HEK293 (cell line): ENCODE data around the gene CPT1A.

Experiments
- CTCF ChIA-PET: fragments of 350-600 bp; formaldehyde crosslinking; extraction: SDS; loops from one replicate; lab custom pipeline; 2021; ENCODE audit warnings: antibody characterized with exemption; lab: Yijun Ruan, JAX
- POLR2A ChIA-PET: fragments of 300-600 bp; formaldehyde crosslinking; extraction: SDS; loops from one replicate; lab custom pipeline; 2020; ENCODE audit warnings: antibody characterized with exemption, inconsistent platforms; lab: Yijun Ruan, JAX
- H3K27ac ChIP-seq: fragments of 200-500 bp; sonication (Bioruptor generic); 2 replicates; pipeline ENCODE4 v1.5.1; 2014; ENCODE audit warnings: low read depth, low read length, control low read depth, inconsistent platforms; ENCODE audit errors: extremely low read depth
- H3K36me3 ChIP-seq, 2 experiments: fragments of 200-500 bp in 1 of 2; sonication (Bioruptor generic) in 1 of 2; 1 replicate in 1 of 2; 2 replicates in 1 of 2; pipeline ENCODE4 v1.5.1; 2014 to 2017; ENCODE audit warnings: inconsistent platforms in 2 of 2, low read length in 2 of 2; ENCODE audit not compliant: control insufficient read depth in 2 of 2, insufficient read depth in 1 of 2
- H3K4me1 ChIP-seq: fragments of 200-500 bp; sonication (Bioruptor generic); 2 replicates; pipeline ENCODE4 v1.5.1; 2014; ENCODE audit warnings: mild to moderate bottlenecking, low read length, inconsistent platforms; ENCODE audit not compliant: control insufficient read depth, insufficient read depth
- H3K4me3 ChIP-seq: 2 replicates; pipeline ENCODE4 v1.5.1; 2011; ENCODE audit warnings: low read depth, mild to moderate bottlenecking, control low read depth, low read length, moderate library complexity
- H3K9me3 ChIP-seq: fragments of 200-500 bp; sonication (Bioruptor generic); 2 replicates; pipeline ENCODE4 v1.5.1; 2014; ENCODE audit warnings: low read depth, low read length, inconsistent platforms; ENCODE audit not compliant: control insufficient read depth, insufficient read depth
- ELK4 ChIP-seq: IDR thresholded peaks from 2 replicates; pipeline ENCODE4 v1.6.1; 2011; ENCODE audit warnings: mild to moderate bottlenecking, low read depth, low read length, borderline replicate concordance
- FEZF1 ChIP-seq: fragments of 450-650 bp; formaldehyde crosslinking; IDR thresholded peaks from 2 replicates; pipeline ENCODE4 v1.5.1; 2016; ENCODE audit warnings: missing biosample characterization, missing genetic modification characterization
- INSM2 ChIP-seq: fragments of 450-650 bp; formaldehyde crosslinking; IDR thresholded peaks from 2 replicates; pipeline ENCODE4 v1.5.1; 2016; ENCODE audit warnings: missing biosample characterization, missing genetic modification characterization
- KLF8 ChIP-seq: fragments of 450-650 bp; formaldehyde crosslinking; IDR thresholded peaks from 2 replicates; pipeline ENCODE4 v1.5.1; 2016; ENCODE audit warnings: missing biosample characterization, missing genetic modification characterization
- ZBTB17 ChIP-seq: fragments of 450-650 bp; formaldehyde crosslinking; IDR thresholded peaks from 2 replicates; pipeline ENCODE4 v1.5.1; 2016; ENCODE audit warnings: missing biosample characterization, missing genetic modification characterization
- ZBTB8A ChIP-seq: fragments of 450-650 bp; formaldehyde crosslinking; IDR thresholded peaks from 2 replicates; pipeline ENCODE4 v1.5.1; 2016; ENCODE audit warnings: missing biosample characterization, missing genetic modification characterization
- ZIC2 ChIP-seq: fragments of 450-650 bp; formaldehyde crosslinking; IDR thresholded peaks from 2 replicates; pipeline ENCODE4 v1.5.1; 2016; ENCODE audit warnings: missing biosample characterization, missing genetic modification characterization
- ZNF132 ChIP-seq: fragments of 450-650 bp; formaldehyde crosslinking; IDR thresholded peaks from 2 replicates; pipeline ENCODE4 v1.5.1; 2017; ENCODE audit warnings: missing biosample characterization, missing genetic modification characterization, borderline replicate concordance
- ZNF133 ChIP-seq: fragments of 450-650 bp; formaldehyde crosslinking; IDR thresholded peaks from 2 replicates; pipeline ENCODE4 v1.5.1; 2016; ENCODE audit warnings: missing biosample characterization, missing genetic modification characterization
- ZNF146 ChIP-seq: fragments of 450-650 bp; formaldehyde crosslinking; IDR thresholded peaks from 2 replicates; pipeline ENCODE4 v1.5.1; 2016; ENCODE audit warnings: missing biosample characterization, missing genetic modification characterization
- ZNF157 ChIP-seq: fragments of 450-650 bp; formaldehyde crosslinking; IDR thresholded peaks from 2 replicates; pipeline ENCODE4 v1.5.1; 2016; ENCODE audit warnings: missing biosample characterization, missing genetic modification characterization
- ZNF214 ChIP-seq: fragments of 450-650 bp; formaldehyde crosslinking; IDR thresholded peaks from 2 replicates; pipeline ENCODE4 v1.5.1; 2017; ENCODE audit warnings: missing biosample characterization, mild to moderate bottlenecking, missing genetic modification characterization, borderline replicate concordance
- ZNF248 ChIP-seq: fragments of 450-650 bp; formaldehyde crosslinking; IDR thresholded peaks from 2 replicates; pipeline ENCODE4 v1.5.1; 2017; ENCODE audit warnings: missing biosample characterization, missing genetic modification characterization
- ZNF654 ChIP-seq: fragments of 450-650 bp; formaldehyde crosslinking; IDR thresholded peaks from 2 replicates; pipeline ENCODE4 v1.5.1; 2016; ENCODE audit warnings: low read depth, missing biosample characterization, missing genetic modification characterization
- ZNF701 ChIP-seq: fragments of 450-650 bp; formaldehyde crosslinking; IDR thresholded peaks from 2 replicates; pipeline ENCODE4 v1.5.1; 2016; ENCODE audit warnings: missing biosample characterization, missing genetic modification characterization
- ZNF785 ChIP-seq: fragments of 450-650 bp; formaldehyde crosslinking; IDR thresholded peaks from 2 replicates; pipeline ENCODE4 v1.5.1; 2016; ENCODE audit warnings: missing biosample characterization, missing genetic modification characterization
- ZSCAN18 ChIP-seq: fragments of 450-650 bp; formaldehyde crosslinking; IDR thresholded peaks from 2 replicates; pipeline ENCODE4 v1.5.1; 2016; ENCODE audit warnings: missing biosample characterization, missing genetic modification characterization
- TF ChIP-seq, protein P1 (sequence below): fragments of 450-650 bp; formaldehyde crosslinking; IDR thresholded peaks from 2 replicates; pipeline ENCODE4 v1.5.1; 2017; ENCODE audit warnings: missing biosample characterization, missing genetic modification characterization
- TF ChIP-seq, protein P2 (sequence below): fragments of 450-650 bp; formaldehyde crosslinking; IDR thresholded peaks from 2 replicates; pipeline ENCODE4 v1.5.1; 2016; ENCODE audit warnings: missing biosample characterization, missing genetic modification characterization

The CPT1A gene

GRCh38 chr11:68782711-68783110, 59.0 kb downstream of the CPT1A start:
- no peak overlapping the region for H3K27ac ChIP-seq
- ChIA-PET POLR2A (no interaction called here), CTCF (interaction anchor here (1.7 kb wide), 1 partner anchor 16 kb away, joined by 5 read pairs; no protein-coding TSS in a partner anchor)
- peaks cover 0 to 45% of the 10 kb centered on the region in 2 experiments; a peak in 2 of 3 replicates for H3K36me3 ChIP-seq
- H3K4me1 ChIP-seq: no peaks in the 10 kb centered on the region
- TF ChIP-seq, protein P1, sequence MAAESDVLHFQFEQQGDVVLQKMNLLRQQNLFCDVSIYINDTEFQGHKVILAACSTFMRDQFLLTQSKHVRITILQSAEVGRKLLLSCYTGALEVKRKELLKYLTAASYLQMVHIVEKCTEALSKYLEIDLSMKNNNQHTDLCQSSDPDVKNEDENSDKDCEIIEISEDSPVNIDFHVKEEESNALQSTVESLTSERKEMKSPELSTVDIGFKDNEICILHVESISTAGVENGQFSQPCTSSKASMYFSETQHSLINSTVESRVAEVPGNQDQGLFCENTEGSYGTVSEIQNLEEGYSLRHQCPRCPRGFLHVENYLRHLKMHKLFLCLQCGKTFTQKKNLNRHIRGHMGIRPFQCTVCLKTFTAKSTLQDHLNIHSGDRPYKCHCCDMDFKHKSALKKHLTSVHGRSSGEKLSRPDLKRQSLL (tag by site-specific recombination): no peak
- TF ChIP-seq ZBTB17 (tag by site-specific recombination) (no peak), ZNF654 (tag by site-specific recombination) (no peak), KLF8 (tag by site-specific recombination) (no peak), FEZF1 (tag by site-specific recombination) (no peak), ZNF248 (no peak)
- no peak overlapping the region for H3K4me3 ChIP-seq
- no peaks in the 10 kb centered on the region for H3K9me3 ChIP-seq

- CTCF ChIA-PET: no interaction called here
Measured at GRCh38 chr11:68780829-68781228, 60.9 kb downstream of the CPT1A start.

GRCh38 chr11:68778205-68778604, 63.5 kb downstream of the CPT1A start:
- POLR2A ChIA-PET: no interaction called here
- no peak for TF ChIP-seq ZNF785
- TF ChIP-seq ZBTB8A: no peak
- no peak for TF ChIP-seq ZNF133 (tag by site-specific recombination)
- no peak for TF ChIP-seq ZSCAN18 (tag by site-specific recombination)
- no peak for TF ChIP-seq INSM2
- no peak for TF ChIP-seq ZNF157 (tag by site-specific recombination)
- no peak for TF ChIP-seq ZNF146 (tag by site-specific recombination)
- TF ChIP-seq, protein P2, sequence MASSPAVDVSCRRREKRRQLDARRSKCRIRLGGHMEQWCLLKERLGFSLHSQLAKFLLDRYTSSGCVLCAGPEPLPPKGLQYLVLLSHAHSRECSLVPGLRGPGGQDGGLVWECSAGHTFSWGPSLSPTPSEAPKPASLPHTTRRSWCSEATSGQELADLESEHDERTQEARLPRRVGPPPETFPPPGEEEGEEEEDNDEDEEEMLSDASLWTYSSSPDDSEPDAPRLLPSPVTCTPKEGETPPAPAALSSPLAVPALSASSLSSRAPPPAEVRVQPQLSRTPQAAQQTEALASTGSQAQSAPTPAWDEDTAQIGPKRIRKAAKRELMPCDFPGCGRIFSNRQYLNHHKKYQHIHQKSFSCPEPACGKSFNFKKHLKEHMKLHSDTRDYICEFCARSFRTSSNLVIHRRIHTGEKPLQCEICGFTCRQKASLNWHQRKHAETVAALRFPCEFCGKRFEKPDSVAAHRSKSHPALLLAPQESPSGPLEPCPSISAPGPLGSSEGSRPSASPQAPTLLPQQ: no peak
- no peak for TF ChIP-seq ELK4
- no peak for TF ChIP-seq ZNF701 (tag by site-specific recombination)
- no peak for TF ChIP-seq ZIC2
- Histone ChIP-seq H3K4me1 (no peaks in the 10 kb centered on the region), H3K36me3 (peaks cover 0 to 72% of the 10 kb centered on the region in 2 experiments; a peak in 2 of 3 replicates), H3K27ac (no peak overlapping the region), H3K4me3 (no peak overlapping the region), H3K9me3 (no peaks in the 10 kb centered on the region)
- CTCF ChIA-PET: interaction anchor here (0.7 kb wide), 1 partner anchor 461 kb away, joined by 3 read pairs; no protein-coding TSS in a partner anchor

More at GRCh38 chr11:68780829-68781228, 60.9 kb downstream of the CPT1A start:
- H3K36me3 ChIP-seq: peaks cover 0 to 62% of the 10 kb centered on the region in 2 experiments; a peak in 2 of 3 replicates
- no peaks in the 10 kb centered on the region for H3K4me1 ChIP-seq
- no peak overlapping the region for H3K4me3 ChIP-seq
- H3K9me3 ChIP-seq: no peaks in the 10 kb centered on the region
- POLR2A ChIA-PET: no interaction called here
- TF ChIP-seq ZNF214 (tag by site-specific recombination): no peak
- no peak for TF ChIP-seq ZNF132
- H3K27ac ChIP-seq: no peak overlapping the region
